GM12878 (cell line): ENCODE measurements around the gene TRIM71. TPM values are rescaled to one million over a fixed set of nuclear protein-coding genes. Genes with fewer than 3 reads are reported as not detected.
A peak's percentile ranks its signal among the peaks of the same experiment; 100 is the strongest.

Experiments used
- CREB1 ChIP-seq: IDR thresholded peaks from 2 replicates; pipeline ENCODE4 v1.6.1; 2012; ENCODE audit warnings: low read depth, mild to moderate bottlenecking, inconsistent platforms
- CTCF ChIP-seq, 3 experiments: IDR thresholded peaks in 2 of 3; conservative IDR thresholded peaks in 1 of 3; 2 replicates each; pipeline ENCODE4 v1.5.1; 2011; ENCODE audit warnings: low read depth in 3 of 3, low read length in 3 of 3, mild to moderate bottlenecking in 3 of 3, control low read depth in 2 of 3, moderate library complexity in 2 of 3, inconsistent platforms in 1 of 3, mixed read lengths in 1 of 3; ENCODE audit not compliant: control insufficient read depth in 2 of 3, insufficient read depth in 1 of 3; ENCODE audit errors: extremely low read depth in 1 of 3
- DPF2 ChIP-seq: fragments of 450-650 bp; IDR thresholded peaks from 2 replicates; pipeline ENCODE4 v1.6.1; 2017; ENCODE audit warnings: mild to moderate bottlenecking
- EP300 ChIP-seq, 2 experiments: fragments of 150-350 bp in 1 of 2; IDR thresholded peaks; 2 replicates each; pipeline ENCODE4 v1.6.1; 2011 to 2012; ENCODE audit warnings: low read depth in 2 of 2, low read length in 2 of 2, borderline replicate concordance in 1 of 2, improper control_type of control experiment in 1 of 2, inconsistent platforms in 1 of 2; ENCODE audit not compliant: control insufficient read depth in 1 of 2
- GATAD2B ChIP-seq: fragments of 450-650 bp; conservative IDR thresholded peaks from 2 replicates; pipeline ENCODE4 v1.6.1; 2017; ENCODE audit warnings: low read depth, mild to moderate bottlenecking, moderate library complexity
- HCFC1 ChIP-seq: fragments of 150-350 bp; IDR thresholded peaks from 2 replicates; pipeline ENCODE4 v1.6.1; 2014; ENCODE audit warnings: low read length
- HDAC2 ChIP-seq: fragments of 200-600 bp; sonication (generic); IDR thresholded peaks from 2 replicates; pipeline ENCODE4 v1.6.1; 2017
- HDAC6 ChIP-seq: fragments of 200-600 bp; sonication (generic); IDR thresholded peaks from one replicate; pipeline ENCODE4 v1.8.0; 2017; ENCODE audit warnings: antibody characterized with exemption; ENCODE audit not compliant: unreplicated experiment
- IKZF1 ChIP-seq: fragments of 450-650 bp; conservative IDR thresholded peaks from 2 replicates; pipeline ENCODE4 v1.6.1; 2017; ENCODE audit warnings: antibody characterized with exemption, mild to moderate bottlenecking
- LARP7 ChIP-seq: fragments of 450-650 bp; IDR thresholded peaks from 2 replicates; pipeline ENCODE4 v1.6.1; 2017; ENCODE audit warnings: mild to moderate bottlenecking
- MEF2B ChIP-seq: fragments of 450-650 bp; IDR thresholded peaks from 2 replicates; pipeline ENCODE4 v1.6.1; 2018; ENCODE audit warnings: mild to moderate bottlenecking, moderate library complexity; ENCODE audit not compliant: partially characterized antibody, poor library complexity, severe bottlenecking
- MTA2 ChIP-seq: fragments of 450-650 bp; IDR thresholded peaks from 2 replicates; pipeline ENCODE4 v1.6.1; 2016; ENCODE audit warnings: low read depth, mild to moderate bottlenecking, moderate library complexity
- NBN ChIP-seq: fragments of 450-650 bp; IDR thresholded peaks from 2 replicates; pipeline ENCODE4 v1.6.1; 2016
- NKRF ChIP-seq: fragments of 450-650 bp; conservative IDR thresholded peaks from 2 replicates; pipeline ENCODE4 v1.6.1; 2017; ENCODE audit warnings: mild to moderate bottlenecking, moderate library complexity
- NR2F1 ChIP-seq: fragments of 450-650 bp; conservative IDR thresholded peaks from 2 replicates; pipeline ENCODE4 v1.6.1; 2017; ENCODE audit warnings: mild to moderate bottlenecking
- PBX3 ChIP-seq: IDR thresholded peaks from 2 replicates; pipeline ENCODE4 v1.6.1; 2011; ENCODE audit warnings: mild to moderate bottlenecking, low read depth, low read length, moderate library complexity; ENCODE audit not compliant: insufficient replicate concordance
- POU2F2 ChIP-seq: IDR thresholded peaks from 3 replicates; pipeline ENCODE4 v1.6.1; 2011; ENCODE audit warnings: low read depth, mild to moderate bottlenecking, low read length, borderline replicate concordance
- RAD21 ChIP-seq: IDR thresholded peaks from 2 replicates; pipeline ENCODE4 v1.6.1; 2011; ENCODE audit warnings: mild to moderate bottlenecking, low read depth, low read length, moderate library complexity; ENCODE audit not compliant: insufficient read depth
- RB1 ChIP-seq: fragments of 450-650 bp; formaldehyde crosslinking; IDR thresholded peaks from 2 replicates; pipeline ENCODE4 v1.6.1; 2017; ENCODE audit warnings: mild to moderate bottlenecking, borderline replicate concordance
- SMAD1 ChIP-seq: fragments of 450-650 bp; IDR thresholded peaks from 2 replicates; pipeline ENCODE4 v1.6.1; 2018; ENCODE audit warnings: mild to moderate bottlenecking, low read depth; ENCODE audit not compliant: partially characterized antibody
- SMARCA5 ChIP-seq: fragments of 450-650 bp; IDR thresholded peaks from 2 replicates; pipeline ENCODE4 v1.6.1; 2017; ENCODE audit warnings: mild to moderate bottlenecking
- SUZ12 ChIP-seq: fragments of 200-600 bp; sonication (generic); IDR thresholded peaks from one replicate; pipeline ENCODE4 v1.6.1; 2018; ENCODE audit warnings: antibody characterized with exemption, mild to moderate bottlenecking; ENCODE audit not compliant: unreplicated experiment
- TARDBP ChIP-seq: IDR thresholded peaks from 2 replicates; pipeline ENCODE4 v1.6.1; 2016; ENCODE audit warnings: borderline replicate concordance
- USF2 ChIP-seq: IDR thresholded peaks from 2 replicates; pipeline ENCODE4 v1.6.1; 2011; ENCODE audit warnings: low read depth, low read length, improper control_type of control experiment, borderline replicate concordance
- YY1 ChIP-seq: IDR thresholded peaks from 2 replicates; pipeline ENCODE4 v1.6.1; 2011; ENCODE audit warnings: low read depth, mild to moderate bottlenecking, low read length
- ZNF24 ChIP-seq: fragments of 450-650 bp; IDR thresholded peaks from 2 replicates; pipeline ENCODE4 v1.6.1; 2017; ENCODE audit warnings: antibody characterized with exemption, mild to moderate bottlenecking
- polyA plus RNA-seq, 11 experiments: library from polyadenylated mRNA; depleted of rRNA in 4 of 11; unstranded in 6 of 11; stranded (reverse) in 5 of 11; fragments of >200 nt; fragmentation: Nextera tagmentation in 4 of 11; fragmentation: Illumina TruSeq in 1 of 11; extraction: Ambion mirVana in 4 of 11; extraction: Trizol in 1 of 11; gene quantifications; 1 replicate in 1 of 11; 2 replicates in 10 of 11; pipeline versions ENCODE4 v1.2.1 to v1.2.3, GENCODE V29; 2011 to 2016; ENCODE audit warnings: inconsistent platforms in 2 of 11, missing spikeins in 2 of 11, low read depth in 1 of 11
- total RNA-seq, 4 experiments: library from RNA; depleted of rRNA in 3 of 4; stranded (reverse); fragments of >200 nt in 3 of 4; fragmentation: Illumina TruSeq in 1 of 4; extraction: Trizol in 1 of 4; gene quantifications; 2 replicates each; pipeline versions ENCODE4 v1.2.1 to v1.2.3, GENCODE V29; 2013 to 2021

The TRIM71 gene
- total and polyA plus RNA-seq, 10 of the 15 experiments (the other 5 are each of a cell fraction or from before 2014, with no cell fraction given): 0.02 to 1.8 (median 0.16) TPM

GRCh38 chr3:32781211-32781968 lies 36.4 kb upstream of the TRIM71 start (continued):
- TF ChIP-seq RAD21 (peak; percentile 51), SMAD1 (no peak), DPF2 (peak; percentile 42; the same call in 1 of the 2 replicates), HDAC6 (peak; percentile 98), EP300 (IDR thresholded peaks at IDR 0.05; ENCODE audit: borderline replicate concordance in 1 of 2, control insufficient read depth in 1 of 2, low read depth in 2 of 2, low read length in 2 of 2) (no peak), USF2 (no peak), IKZF1 (peak; percentile 46; the same call in 1 of the 2 replicates), SUZ12 (no peak), HCFC1 (no peak), MTA2 (0 out of 2 replicates have a peak, but pooled peaks have one; percentile 25), SMARCA5 (peak; percentile 86; the same call in 1 of the 2 replicates), CREB1 (peak; percentile 15; the same call in 1 of the 2 replicates), CTCF (IDR thresholded peaks at IDR 0.05 in 2 of 3, conservative IDR thresholded peaks at IDR 0.05 in 1 of 3; ENCODE audit: control insufficient read depth in 2 of 3, extremely low read depth in 1 of 3, insufficient read depth in 1 of 3, low read depth in 3 of 3, low read length in 3 of 3) (peak; percentile 77 to 87 (median 86)), HDAC2 (peak; percentile 81; the same call in 1 of the 2 replicates), NR2F1 (peak; percentile 57), POU2F2 (no peak), PBX3 (peak; percentile 66), TARDBP (no peak), RB1 (peak; percentile 82; the same call in 1 of the 2 replicates), LARP7 (peak; percentile 57), NBN (no peak), NKRF (peak; percentile 62; the same call in 1 of the 2 replicates), ZNF24 (0 out of 2 replicates have a peak, but pooled peaks have one; percentile 23), YY1 (peak; percentile 68), GATAD2B (peak; percentile 73), MEF2B (no peak)
- TF ChIP-seq, all 136 proteins: peak for 26
